Spinal cord (tissue), 10 donors: Measurements from ENCODE around the gene DICER1. TPM values are rescaled to one million over a fixed set of nuclear protein-coding genes. Genes with fewer than 3 reads are reported as not detected.

Experiments used
- DNase-seq, 6 donors: peaks; one replicate each; pipeline versions ENCODE4 v3.0.0 to v3.0.0-alpha.2; 2013 to 2015; ENCODE audit warnings: low spot score in 6 of 6, low read depth in 4 of 6
- H3K27ac ChIP-seq: one replicate; pipeline ENCODE4 v1.5.1; 2013; ENCODE audit warnings: low read depth, low read length, control low read depth
- H3K27me3 ChIP-seq: one replicate; pipeline ENCODE4 v1.6.1; 2013; ENCODE audit warnings: low read length; ENCODE audit not compliant: control insufficient read depth, insufficient read depth
- H3K36me3 ChIP-seq: one replicate; pipeline ENCODE4 v1.6.1; 2013; ENCODE audit warnings: low read length; ENCODE audit not compliant: control insufficient read depth, insufficient read depth
- H3K4me1 ChIP-seq: one replicate; pipeline ENCODE4 v1.6.1; 2013; ENCODE audit warnings: low read length; ENCODE audit not compliant: control insufficient read depth, insufficient read depth
- H3K4me3 ChIP-seq: one replicate; pipeline ENCODE4 v1.5.1; 2013; ENCODE audit warnings: low read depth, low read length, control low read depth
- H3K9me3 ChIP-seq: one replicate; pipeline ENCODE4 v1.6.1; 2013; ENCODE audit warnings: low read length; ENCODE audit not compliant: control insufficient read depth, insufficient read depth
- WGBS: methylation state at CpG from one replicate; pipeline ENCODE4 v1.1.5; 2013; ENCODE audit warnings: missing lambda C conversion rate; ENCODE audit not compliant: insufficient coverage; 5-methylcytosine and 5-hydroxymethylcytosine counted together
- polyA plus RNA-seq, 2 donors: library from polyadenylated mRNA; unstranded; fragments of 120-200 nt; gene quantifications; one replicate each; pipeline ENCODE4 v1.2.1, GENCODE V29; 2013; ENCODE audit not compliant: insufficient read length in 2 of 2
- total RNA-seq, 2 donors: library from RNA; depleted of rRNA in 1 of 2; stranded (reverse); fragments of 120-200 nt in 1 of 2; fragments of >200 nt in 1 of 2; gene quantifications; one replicate each; pipeline versions ENCODE4 v1.2.3 to v1.2.4, GENCODE V29; 2013 to 2014
- donor health status: healthy.

Gene DICER1
- total and polyA plus RNA-seq, 4 donors: 36.7 to 136 (median 59.7) TPM

GRCh38 chr14:95046711-95047681 lies 110.3 kb downstream of the DICER1 start:
- H3K9me3 ChIP-seq: no peaks in the 10 kb centered on the region
- H3K27ac ChIP-seq: no peak overlapping the region
- WGBS: 54% methylated on average over 25 of the region's 28 CpGs
- H3K36me3 ChIP-seq: no peaks in the 10 kb centered on the region
- H3K4me1 ChIP-seq: no peaks in the 10 kb centered on the region
- H3K27me3 ChIP-seq: no peaks in the 10 kb centered on the region
- DNase-seq: peak in 2 of 6 donors; percentile 6 to 56
- H3K4me3 ChIP-seq: no peak overlapping the region

DNA sequence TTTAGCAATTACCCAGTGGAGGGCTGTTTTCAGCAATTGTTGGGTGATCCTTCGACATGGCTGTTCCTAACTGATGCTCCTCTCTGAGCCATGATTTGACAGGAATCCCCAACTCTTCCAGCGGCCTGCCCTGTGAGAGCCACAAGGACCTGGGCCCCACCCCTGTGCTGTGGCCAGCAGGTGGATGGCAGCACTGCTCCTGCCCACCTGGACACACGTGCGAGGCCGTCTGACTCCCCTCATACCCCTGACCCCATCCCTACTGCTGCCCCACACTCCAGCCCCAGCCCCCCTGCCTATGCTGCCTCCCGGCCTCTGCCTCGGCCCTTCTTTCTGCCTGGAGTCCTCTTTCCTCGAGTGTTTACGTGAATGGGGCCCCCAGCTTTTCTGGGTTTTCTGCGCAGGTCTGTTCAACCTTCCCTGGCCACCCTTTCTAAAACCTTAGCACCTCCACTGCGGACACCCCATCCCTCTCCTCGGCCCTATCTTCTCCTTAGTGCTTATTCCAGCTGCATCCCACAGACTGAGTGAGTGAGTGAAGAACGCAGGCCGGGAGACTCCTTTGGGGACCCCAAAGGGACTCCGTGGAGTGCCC lies 111.4 kb downstream of the DICER1 start:
- Histone ChIP-seq H3K27me3 (no peaks in the 10 kb centered on the region), H3K27ac (no peak overlapping the region), H3K36me3 (no peaks in the 10 kb centered on the region), H3K9me3 (no peaks in the 10 kb centered on the region), H3K4me1 (no peaks in the 10 kb centered on the region), H3K4me3 (no peak overlapping the region)
- DNase-seq: no peak
- 89% methylated on average over 14 of the region's 15 CpGs for WGBS

DNA sequence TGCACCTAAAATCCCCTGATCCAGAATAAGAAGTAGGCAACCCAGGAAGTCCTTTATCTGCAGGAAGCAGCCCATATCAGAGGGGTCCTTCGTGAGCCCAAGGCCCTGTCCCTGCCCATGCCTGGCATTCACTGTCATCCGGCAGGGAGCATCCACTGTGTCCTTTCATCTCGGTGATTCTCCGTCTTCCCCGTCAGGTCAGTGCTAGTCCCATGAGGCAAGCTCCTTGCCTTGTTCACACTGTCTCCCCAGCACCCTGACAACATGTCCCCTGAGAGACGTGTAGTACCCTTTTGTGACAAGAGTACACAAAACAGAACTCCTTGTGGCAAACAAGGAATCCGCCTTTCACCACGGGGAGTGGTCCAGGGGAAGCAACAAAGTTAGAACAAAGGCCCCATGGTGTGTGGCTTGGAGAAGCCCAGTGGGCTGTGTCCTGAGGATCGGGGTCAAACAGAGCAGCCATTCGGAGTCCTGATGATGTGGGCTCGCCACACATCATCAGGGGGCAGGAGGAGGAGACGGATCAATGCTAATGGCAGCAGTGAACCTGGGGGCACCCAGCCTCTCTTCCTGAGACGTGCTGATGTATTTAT lies 112.1 kb downstream of the DICER1 start:
- Histone ChIP-seq H3K9me3 (no peaks in the 10 kb centered on the region), H3K4me1 (no peaks in the 10 kb centered on the region), H3K4me3 (no peak overlapping the region), H3K36me3 (no peaks in the 10 kb centered on the region), H3K27ac (no peak overlapping the region), H3K27me3 (no peaks in the 10 kb centered on the region)
- no peak for DNase-seq
- WGBS: 49% methylated on average over 11 of the region's 13 CpGs

GRCh38 chr14:95044463-95045105 lies 112.7 kb downstream of the DICER1 start:
- no peak overlapping the region for H3K27ac ChIP-seq
- no peak for DNase-seq
- H3K36me3 ChIP-seq: no peaks in the 10 kb centered on the region
- no peaks in the 10 kb centered on the region for H3K27me3 ChIP-seq
- no peak overlapping the region for H3K4me3 ChIP-seq
- no peaks in the 10 kb centered on the region for H3K9me3 ChIP-seq
- whole genome bisulfite sequencing: 78% methylated on average over 13 of the region's 17 CpGs
- no peaks in the 10 kb centered on the region for H3K4me1 ChIP-seq

DNA sequence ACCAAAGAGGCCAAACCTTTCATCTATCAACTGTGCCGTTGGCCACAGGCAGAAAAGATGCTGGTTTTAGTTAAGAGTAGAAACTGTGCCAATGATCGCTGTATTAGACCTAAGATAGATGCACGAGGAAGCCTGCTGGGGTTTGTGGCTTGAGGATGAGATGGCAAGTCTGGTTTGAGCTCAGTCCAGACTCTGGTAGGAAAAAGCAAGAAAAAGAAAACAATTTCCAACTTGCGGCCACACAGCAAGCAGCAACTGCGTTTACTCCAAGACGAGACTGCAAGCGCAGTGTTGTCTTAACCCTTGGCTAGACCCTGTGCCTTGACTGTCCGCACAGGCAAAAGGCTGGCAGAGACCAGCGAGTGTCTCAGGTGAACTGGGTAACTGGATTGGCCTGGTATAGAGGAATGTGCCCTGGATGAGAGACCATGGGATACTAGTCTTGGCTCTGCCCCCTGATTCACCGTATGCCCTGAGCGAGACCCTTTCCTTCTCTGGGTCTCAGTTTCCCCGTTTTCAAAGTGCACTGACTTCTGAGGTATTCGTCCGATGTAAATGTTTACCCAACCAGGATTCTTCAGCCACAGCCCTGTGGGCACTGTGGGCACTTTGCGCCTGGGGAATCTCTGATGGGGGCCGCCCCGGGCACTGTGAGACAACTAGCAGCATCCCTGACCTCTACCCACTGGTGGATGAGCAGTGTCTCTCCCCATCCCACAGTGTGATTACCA lies 113.4 kb downstream of the DICER1 start:
- WGBS: 94% methylated on average over 16 of the region's 17 CpGs
- DNase-seq: no peak
- H3K4me1 ChIP-seq: no peaks in the 10 kb centered on the region
- no peak overlapping the region for H3K27ac ChIP-seq
- H3K27me3 ChIP-seq: no peaks in the 10 kb centered on the region
- H3K4me3 ChIP-seq: no peak overlapping the region
- H3K9me3 ChIP-seq: no peaks in the 10 kb centered on the region
- no peaks in the 10 kb centered on the region for H3K36me3 ChIP-seq

DNA sequence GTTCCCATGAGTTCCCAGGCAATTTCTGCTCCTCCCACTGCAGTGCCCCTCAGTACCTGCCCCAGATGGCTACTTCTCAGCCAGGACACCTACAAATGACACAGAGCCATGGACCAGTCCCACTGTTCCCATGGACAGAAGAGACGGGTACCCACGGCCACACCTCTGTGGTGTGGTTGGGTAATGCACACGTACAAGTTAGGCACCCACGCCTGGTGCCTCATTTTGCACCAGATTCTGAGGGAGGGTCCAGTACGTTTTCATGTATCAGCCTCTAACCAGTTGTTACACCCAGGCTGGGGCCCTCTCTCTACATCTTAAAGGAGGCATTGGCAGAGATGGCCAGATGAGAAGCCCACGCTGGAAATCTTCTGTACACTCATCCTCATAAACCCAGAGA lies 114.0 kb downstream of the DICER1 start:
- Histone ChIP-seq H3K27me3 (no peaks in the 10 kb centered on the region), H3K4me1 (no peaks in the 10 kb centered on the region), H3K36me3 (no peaks in the 10 kb centered on the region), H3K27ac (no peak overlapping the region), H3K4me3 (no peak overlapping the region), H3K9me3 (no peaks in the 10 kb centered on the region)
- no peak for DNase-seq
- 94% methylated on average over 3 of the region's 6 CpGs for WGBS

- H3K27me3 ChIP-seq: no peaks in the 10 kb centered on the region
- H3K27ac ChIP-seq: no peak overlapping the region
- H3K4me1 ChIP-seq: no peaks in the 10 kb centered on the region
- no peak overlapping the region for H3K4me3 ChIP-seq
- no peaks in the 10 kb centered on the region for H3K9me3 ChIP-seq
- no peak for DNase-seq
- H3K36me3 ChIP-seq: no peaks in the 10 kb centered on the region
- WGBS: 73% methylated on average over 5 of the region's 5 CpGs
These were observed 115.8 kb downstream of the DICER1 start for GRCh38 chr14:95041477-95042020.

DNA sequence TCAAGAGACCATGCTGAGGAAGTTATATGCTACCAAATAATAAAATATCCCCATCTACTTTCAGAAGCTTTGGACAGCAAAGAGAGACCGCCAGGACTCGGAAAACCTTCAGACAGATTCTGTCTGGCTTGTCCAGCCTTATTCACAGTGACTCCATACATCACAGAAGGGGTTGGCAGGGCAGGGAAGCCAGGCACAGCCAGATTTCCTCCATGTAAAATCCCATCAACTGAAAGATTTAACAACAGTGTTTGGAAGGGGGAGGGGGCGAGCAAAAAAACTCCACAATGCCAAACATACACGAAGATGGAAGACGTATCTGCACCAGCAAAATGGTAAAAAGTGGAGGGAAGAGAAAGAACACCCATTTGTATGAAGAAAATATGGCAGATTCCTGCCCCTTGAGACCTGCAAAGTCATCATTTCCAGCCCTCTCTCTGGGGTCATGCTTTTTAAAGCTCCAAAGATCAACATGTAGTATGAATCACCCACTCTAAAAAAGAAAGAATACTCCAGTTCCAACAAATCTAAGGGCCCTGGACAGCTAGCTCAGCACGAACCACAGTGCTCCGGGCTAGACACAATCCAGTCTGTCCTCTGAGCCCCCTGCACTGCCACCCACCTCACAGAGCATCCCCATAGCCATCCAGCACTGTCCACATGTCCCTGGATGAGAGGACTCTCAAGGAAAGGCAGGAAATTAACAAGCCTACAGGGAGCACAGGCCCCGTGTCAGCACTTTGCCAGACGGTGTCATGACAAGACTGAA lies 116.4 kb downstream of the DICER1 start:
- Histone ChIP-seq H3K4me3 (no peak overlapping the region), H3K27ac (no peak overlapping the region), H3K9me3 (no peaks in the 10 kb centered on the region), H3K36me3 (no peaks in the 10 kb centered on the region), H3K27me3 (no peaks in the 10 kb centered on the region), H3K4me1 (no peaks in the 10 kb centered on the region)
- WGBS: 68% methylated on average over 6 of the region's 9 CpGs
- no peak for DNase-seq
